Measurements from ENCODE around the gene CALCA. TPM values are rescaled to one million over a fixed set of nuclear protein-coding genes. Genes with fewer than 3 reads are reported as not detected.

The CALCA gene
- polyA plus RNA-seq, 1 donor = 2.0 TPM

DNA sequence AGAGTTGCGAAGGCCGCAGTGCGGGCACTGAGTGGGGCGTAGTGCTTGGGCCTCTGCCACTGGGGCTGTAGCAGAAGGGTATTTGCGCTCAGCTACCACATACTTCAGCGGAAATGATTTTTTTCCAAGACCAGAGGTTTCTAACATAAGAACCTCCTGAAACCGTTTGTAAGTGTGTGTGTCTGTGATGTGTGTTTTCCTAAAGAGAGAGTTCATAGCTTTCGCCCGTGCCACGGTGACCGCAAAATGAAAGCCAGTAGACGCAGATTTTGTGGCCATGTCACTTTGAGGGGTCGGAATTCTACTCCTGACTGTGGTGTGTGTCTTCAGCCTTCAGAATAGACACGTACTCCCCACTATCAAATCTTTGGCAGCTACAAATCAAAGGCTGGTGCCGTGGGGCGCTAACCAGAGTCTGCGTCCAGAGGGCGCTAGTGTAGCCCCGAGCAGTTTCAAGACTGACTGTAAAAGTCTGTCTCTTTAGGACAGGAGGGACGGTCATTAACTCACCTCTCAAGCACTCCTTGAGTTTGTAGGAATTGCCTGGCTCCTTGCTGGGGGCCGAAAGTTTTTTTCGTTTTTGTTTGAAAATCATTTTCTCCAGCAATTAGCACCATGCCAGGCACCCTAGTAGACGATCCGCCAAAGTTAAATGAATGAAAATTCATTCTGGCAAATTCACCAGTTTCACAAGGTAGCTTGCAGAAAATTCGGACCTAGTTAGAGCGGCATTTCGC lies 2.5 kb upstream of the CALCA start:
- WGBS (ENCODE audit: insufficient coverage, low lambda C conversion rate) = no CpG with 5 or more reads among the region's 27 CpGs
- peaks cover 71% of the 10 kb centered on the region for H3K27me3 ChIP-seq (ENCODE audit: control insufficient read depth, insufficient read depth, low read length)
- peak; percentile 15 to 58 for DNase-seq
- H3K9me3 ChIP-seq (ENCODE audit: control insufficient read depth, low read depth, low read length) = no peaks in the 10 kb centered on the region
- H3K27ac ChIP-seq (ENCODE audit: low read length) = no peak overlapping the region
- H3K36me3 ChIP-seq (ENCODE audit: control insufficient read depth, insufficient read depth, low read length) = no peaks in the 10 kb centered on the region
- no peak overlapping the region for H3K4me3 ChIP-seq (ENCODE audit: low read length)
- peaks cover 15% of the 10 kb centered on the region for H3K4me1 ChIP-seq (ENCODE audit: control insufficient read depth, insufficient read depth, low read length)

DNA sequence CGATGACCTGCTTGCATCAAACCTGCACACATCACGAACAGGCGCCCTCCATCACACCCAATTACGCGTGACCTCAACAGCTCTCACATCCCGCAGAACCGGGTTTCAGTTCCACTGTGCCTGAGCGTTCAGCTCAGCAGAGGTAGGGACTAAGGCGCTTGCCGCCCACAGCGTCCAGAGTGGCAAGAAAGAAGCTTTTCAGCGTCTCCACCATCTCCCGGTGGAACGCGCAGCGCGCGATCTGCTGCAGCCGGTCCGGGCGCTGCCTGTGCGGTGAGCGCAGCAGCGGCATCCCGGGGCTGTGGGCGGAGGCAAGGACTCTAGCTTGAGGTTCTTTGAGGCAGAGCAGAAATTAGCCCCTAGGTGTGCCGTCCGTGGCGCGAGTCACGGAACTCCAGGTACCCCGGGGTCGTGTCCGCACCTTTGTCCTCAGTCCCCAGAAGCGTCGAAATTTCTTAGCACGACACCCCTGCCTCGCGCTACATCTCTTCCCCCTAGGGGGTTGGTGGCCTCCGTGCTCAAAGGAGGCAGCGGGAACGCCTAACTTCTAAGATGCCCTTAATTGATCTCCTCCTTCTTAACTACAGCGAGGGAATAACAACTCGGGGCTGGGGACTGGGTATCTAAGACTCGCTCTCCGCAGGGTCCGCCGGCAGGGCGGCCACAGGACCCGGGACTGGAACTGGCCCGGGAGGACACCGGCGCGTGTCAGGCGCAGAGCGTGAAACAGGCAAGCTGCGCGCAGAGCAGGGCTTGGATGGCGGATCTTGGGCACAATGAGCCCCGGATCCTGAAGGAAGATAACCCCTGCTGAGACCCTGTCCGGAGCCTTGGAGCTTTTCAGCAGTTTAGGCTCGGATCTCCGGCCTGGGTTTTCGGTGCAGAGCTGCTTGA lies 1.7 kb upstream of the CALCA start:
- peak in 1 of 2 donors; percentile 30 for DNase-seq
- H3K27me3 ChIP-seq (ENCODE audit: control insufficient read depth, insufficient read depth, low read length) = peaks cover 77% of the 10 kb centered on the region
- H3K9me3 ChIP-seq (ENCODE audit: control insufficient read depth, low read depth, low read length) = no peaks in the 10 kb centered on the region

DNA sequence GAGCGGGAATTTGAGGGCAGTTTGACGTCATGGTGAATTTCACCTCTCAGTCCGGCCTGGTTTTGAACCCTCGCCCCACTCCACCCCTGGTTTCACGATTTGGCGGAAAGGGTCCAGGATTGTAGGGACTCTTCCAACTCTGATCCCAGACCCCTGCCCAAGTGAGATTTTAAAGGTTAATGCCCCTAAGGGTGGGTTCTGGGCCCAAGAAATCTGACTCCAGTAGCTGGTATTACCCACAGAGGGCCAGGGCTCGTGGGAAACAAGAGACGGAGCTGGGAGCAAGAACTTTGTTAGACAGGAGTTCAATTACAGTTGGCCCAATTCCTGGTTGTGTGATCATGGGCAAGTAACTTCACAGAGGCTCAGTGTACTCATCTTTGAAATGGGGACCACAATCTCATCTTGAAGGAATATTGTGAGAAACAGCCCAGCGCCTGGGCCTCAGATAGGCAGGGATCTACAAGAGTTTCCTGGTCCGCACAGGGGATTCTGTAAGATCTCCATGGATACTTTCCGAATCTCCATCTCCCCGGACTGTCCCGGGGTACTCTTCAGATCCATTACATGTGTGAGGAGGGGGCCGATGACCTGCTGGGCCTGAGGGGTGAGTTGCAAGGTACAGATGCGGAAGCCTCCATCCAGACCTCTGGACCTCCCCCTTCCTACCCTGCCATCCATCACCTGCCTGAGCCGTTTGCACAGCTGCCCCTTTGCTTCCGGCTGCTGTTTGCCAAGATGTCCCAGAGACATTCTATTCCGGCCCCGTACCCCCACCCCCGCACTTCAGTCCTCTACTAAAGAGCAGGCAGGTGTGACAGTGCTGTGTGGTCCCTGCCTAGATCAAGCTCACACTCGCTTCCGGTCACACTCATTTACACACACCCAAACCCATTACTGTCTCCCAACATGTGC lies 687 bp upstream of the CALCA start:
- Histone ChIP-seq H3K36me3 (ENCODE audit: control insufficient read depth, insufficient read depth, low read length) (no peaks in the 10 kb centered on the region), H3K4me1 (ENCODE audit: control insufficient read depth, insufficient read depth, low read length) (peaks cover 15% of the 10 kb centered on the region), H3K27me3 (ENCODE audit: control insufficient read depth, insufficient read depth, low read length) (peaks cover 76% of the 10 kb centered on the region), H3K9me3 (ENCODE audit: control insufficient read depth, low read depth, low read length) (no peaks in the 10 kb centered on the region), H3K4me3 (ENCODE audit: low read length) (no peak overlapping the region), H3K27ac (ENCODE audit: low read length) (no peak overlapping the region)
- WGBS (ENCODE audit: insufficient coverage, low lambda C conversion rate) = 0% methylated on average over 2 of the region's 22 CpGs
- DNase-seq = no peak

More for the DNA sequence above, 1.7 kb upstream of the CALCA start:
- H3K27ac ChIP-seq (ENCODE audit: low read length) = no peak overlapping the region
- WGBS (ENCODE audit: insufficient coverage, low lambda C conversion rate) = no CpG with 5 or more reads among the region's 64 CpGs
- H3K4me3 ChIP-seq (ENCODE audit: low read length) = no peak overlapping the region
- no peaks in the 10 kb centered on the region for H3K36me3 ChIP-seq (ENCODE audit: control insufficient read depth, insufficient read depth, low read length)
- peaks cover 15% of the 10 kb centered on the region for H3K4me1 ChIP-seq (ENCODE audit: control insufficient read depth, insufficient read depth, low read length)

DNA sequence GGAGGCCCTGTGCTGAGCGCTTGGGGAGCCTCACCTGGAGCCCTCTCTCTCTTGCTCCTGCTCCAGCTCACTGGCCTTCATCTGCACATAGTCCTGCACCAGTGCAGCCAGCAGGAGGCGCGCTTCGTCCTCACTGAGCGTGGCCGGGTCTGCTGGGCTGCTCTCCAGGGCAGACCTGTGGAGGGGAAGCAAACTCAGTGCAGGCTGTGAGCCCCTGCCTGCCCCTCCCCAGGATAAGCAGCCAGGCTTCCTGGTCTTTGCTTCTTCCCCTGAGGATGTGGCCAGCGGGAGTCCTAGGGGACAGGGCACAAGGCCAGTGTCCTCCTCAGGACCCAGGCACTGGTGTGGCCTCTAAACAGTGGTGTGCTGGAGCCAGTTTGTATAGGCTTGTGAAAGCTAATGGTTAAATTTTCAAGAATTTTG lies 2.2 kb downstream of the CALCA start:
- Histone ChIP-seq H3K36me3 (ENCODE audit: control insufficient read depth, insufficient read depth, low read length) (no peaks in the 10 kb centered on the region), H3K27ac (ENCODE audit: low read length) (no peak overlapping the region), H3K4me3 (ENCODE audit: low read length) (no peak overlapping the region), H3K9me3 (ENCODE audit: control insufficient read depth, low read depth, low read length) (no peaks in the 10 kb centered on the region), H3K27me3 (ENCODE audit: control insufficient read depth, insufficient read depth, low read length) (peaks cover 56% of the 10 kb centered on the region), H3K4me1 (ENCODE audit: control insufficient read depth, insufficient read depth, low read length) (peaks cover 15% of the 10 kb centered on the region)
- 40% methylated on average over 1 of the region's 7 CpGs for WGBS (ENCODE audit: insufficient coverage, low lambda C conversion rate)
- DNase-seq = no peak

DNA sequence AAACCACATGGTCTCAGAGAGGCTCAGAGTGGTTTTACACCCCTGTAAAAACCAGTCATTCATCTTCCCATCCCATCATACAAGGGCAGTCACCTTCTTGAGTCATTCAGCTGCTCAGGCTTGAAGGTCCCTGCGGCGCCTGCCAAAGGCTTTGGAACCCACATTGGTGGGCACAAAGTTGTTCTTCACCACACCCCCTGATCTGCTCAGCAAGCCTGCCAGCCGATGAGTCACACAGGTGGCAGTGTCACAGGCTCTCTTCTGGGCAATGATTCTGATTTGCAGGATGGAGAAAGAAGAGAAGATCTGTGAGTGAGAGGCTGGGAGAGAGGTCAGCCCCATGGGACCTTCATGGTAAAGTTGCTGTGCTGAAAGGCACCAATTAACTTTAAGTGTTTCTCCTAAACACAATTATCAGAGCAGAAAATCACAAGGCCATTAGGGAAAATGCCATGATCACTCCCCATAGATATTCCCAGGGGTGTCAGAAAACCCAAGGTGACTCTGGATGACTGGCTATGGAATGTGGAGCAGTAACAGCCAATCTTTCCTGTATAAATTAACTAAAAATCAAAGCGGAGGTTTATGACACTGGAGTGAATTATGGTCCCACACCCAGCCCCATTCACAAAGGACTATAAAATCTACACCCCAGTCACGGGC lies 4.4 kb downstream of the CALCA start:
- Histone ChIP-seq H3K9me3 (ENCODE audit: control insufficient read depth, low read depth, low read length) (no peaks in the 10 kb centered on the region), H3K36me3 (ENCODE audit: control insufficient read depth, insufficient read depth, low read length) (no peaks in the 10 kb centered on the region), H3K27me3 (ENCODE audit: control insufficient read depth, insufficient read depth, low read length) (peaks cover 34% of the 10 kb centered on the region), H3K4me1 (ENCODE audit: control insufficient read depth, insufficient read depth, low read length) (peaks cover 5% of the 10 kb centered on the region), H3K27ac (ENCODE audit: low read length) (no peak overlapping the region), H3K4me3 (ENCODE audit: low read length) (no peak overlapping the region)
- WGBS (ENCODE audit: insufficient coverage, low lambda C conversion rate) = no CpG with 5 or more reads among the region's 5 CpGs
- DNase-seq = no peak

DNA sequence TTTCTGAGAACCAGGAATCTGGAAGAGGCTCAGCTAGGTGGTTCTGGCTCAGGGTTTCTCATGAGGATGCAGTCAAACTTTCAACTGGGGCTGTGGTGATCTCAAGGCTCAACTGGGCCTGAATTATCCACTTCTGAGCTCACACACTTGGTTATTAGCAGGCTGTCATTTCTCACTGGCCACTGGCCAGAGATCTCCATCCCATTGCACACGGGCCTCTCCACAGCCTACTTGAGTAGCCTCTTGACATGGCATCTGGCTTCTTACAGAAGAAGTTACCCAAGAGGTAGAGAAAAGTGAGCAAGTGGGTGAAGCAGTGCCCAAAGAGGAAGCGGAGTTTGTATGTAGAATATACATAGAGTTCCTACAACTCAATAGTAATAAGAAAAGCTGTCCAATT lies 16.0 kb downstream of the CALCA start:
- Histone ChIP-seq H3K27me3 (ENCODE audit: control insufficient read depth, insufficient read depth, low read length) (no peaks in the 10 kb centered on the region), H3K36me3 (ENCODE audit: control insufficient read depth, insufficient read depth, low read length) (no peaks in the 10 kb centered on the region), H3K9me3 (ENCODE audit: control insufficient read depth, low read depth, low read length) (no peaks in the 10 kb centered on the region), H3K27ac (ENCODE audit: low read length) (no peak overlapping the region), H3K4me1 (ENCODE audit: control insufficient read depth, insufficient read depth, low read length) (no peaks in the 10 kb centered on the region), H3K4me3 (ENCODE audit: low read length) (no peak overlapping the region)
- DNase-seq = no peak
- WGBS (ENCODE audit: insufficient coverage, low lambda C conversion rate) = 90% methylated on average over 1 of the region's 2 CpGs

DNA sequence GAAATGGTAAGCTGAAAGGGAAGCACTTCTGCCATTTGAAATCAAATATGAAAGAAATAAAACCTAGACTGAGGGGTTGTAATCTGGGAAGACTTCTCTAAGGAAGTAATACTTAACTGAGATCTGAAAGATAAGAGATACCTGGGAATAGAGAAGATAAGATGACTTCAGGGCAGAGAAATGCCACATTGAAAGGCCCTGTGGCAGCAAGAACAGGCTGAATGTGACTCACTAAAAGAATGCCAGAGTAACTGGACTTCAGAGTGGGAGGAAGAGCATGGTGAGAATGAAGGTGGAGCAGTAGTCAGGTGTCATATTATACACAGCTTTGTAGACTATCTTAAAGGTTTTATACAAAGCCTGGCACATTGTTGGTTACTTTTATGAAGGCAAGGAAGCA lies 17.6 kb downstream of the CALCA start:
- H3K27ac ChIP-seq (ENCODE audit: low read length) = no peak overlapping the region
- H3K4me1 ChIP-seq (ENCODE audit: control insufficient read depth, insufficient read depth, low read length) = no peaks in the 10 kb centered on the region
- H3K36me3 ChIP-seq (ENCODE audit: control insufficient read depth, insufficient read depth, low read length) = no peaks in the 10 kb centered on the region
- no peaks in the 10 kb centered on the region for H3K27me3 ChIP-seq (ENCODE audit: control insufficient read depth, insufficient read depth, low read length)
- no peak for DNase-seq
- H3K4me3 ChIP-seq (ENCODE audit: low read length) = no peak overlapping the region
- no peaks in the 10 kb centered on the region for H3K9me3 ChIP-seq (ENCODE audit: control insufficient read depth, low read depth, low read length)

DNA sequence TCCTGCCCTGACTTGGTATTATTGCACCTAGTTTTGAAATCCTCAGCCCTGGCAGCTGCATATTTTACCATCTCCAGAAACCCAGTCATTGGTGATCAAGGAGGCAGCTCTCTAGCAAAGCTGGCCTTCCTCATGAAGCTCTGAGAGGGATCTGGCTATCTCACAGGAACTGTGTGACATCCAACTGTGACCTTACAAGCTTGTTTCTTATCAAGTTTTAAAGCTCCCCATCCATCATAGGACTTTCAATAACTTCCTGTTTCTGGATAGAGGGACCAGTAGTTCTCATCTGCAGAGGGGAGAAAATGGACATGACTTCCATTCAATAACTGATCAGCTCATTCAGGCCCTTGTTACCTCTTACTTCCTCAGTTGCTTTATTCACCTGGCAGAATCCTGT lies 18.2 kb downstream of the CALCA start:
- Histone ChIP-seq H3K4me1 (ENCODE audit: control insufficient read depth, insufficient read depth, low read length) (no peaks in the 10 kb centered on the region), H3K9me3 (ENCODE audit: control insufficient read depth, low read depth, low read length) (no peaks in the 10 kb centered on the region), H3K4me3 (ENCODE audit: low read length) (no peak overlapping the region), H3K27ac (ENCODE audit: low read length) (no peak overlapping the region), H3K27me3 (ENCODE audit: control insufficient read depth, insufficient read depth, low read length) (no peaks in the 10 kb centered on the region), H3K36me3 (ENCODE audit: control insufficient read depth, insufficient read depth, low read length) (no peaks in the 10 kb centered on the region)
- DNase-seq = no peak

DNA sequence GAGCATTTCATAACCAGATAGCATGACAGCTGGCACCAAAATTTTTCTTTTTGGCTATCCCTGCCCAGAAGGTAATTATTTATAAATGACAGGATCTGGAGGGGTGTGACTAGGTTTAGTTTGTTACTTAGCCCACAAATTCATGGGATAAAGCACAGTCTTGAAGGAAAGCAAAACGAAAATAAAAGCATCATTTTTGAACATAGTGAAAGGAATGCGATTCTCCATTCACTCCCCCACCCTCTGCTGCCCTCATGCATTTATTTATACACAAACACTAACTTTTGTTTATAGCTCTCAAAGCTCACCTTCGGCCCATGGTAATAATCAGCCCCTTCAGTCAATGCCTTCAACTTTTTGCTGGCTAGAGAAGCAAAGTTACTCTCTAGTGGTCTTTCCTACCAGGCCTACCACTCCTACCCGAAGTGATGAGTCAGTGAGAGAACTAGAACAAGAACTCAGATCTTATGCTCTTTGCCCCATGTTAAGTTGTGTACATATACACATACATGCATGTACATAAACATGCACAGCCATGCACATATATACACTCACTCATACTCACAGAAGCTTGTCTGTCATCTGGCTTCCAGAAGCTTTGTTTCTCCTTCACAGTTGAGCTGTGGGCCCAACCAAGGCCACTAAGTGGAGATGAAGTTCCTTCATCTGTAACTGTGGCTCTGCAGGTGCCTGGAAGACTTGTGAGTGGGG lies 22.6 kb downstream of the CALCA start:
- H3K9me3 ChIP-seq (ENCODE audit: control insufficient read depth, low read depth, low read length) = no peaks in the 10 kb centered on the region
- no peaks in the 10 kb centered on the region for H3K27me3 ChIP-seq (ENCODE audit: control insufficient read depth, insufficient read depth, low read length)
- no peaks in the 10 kb centered on the region for H3K36me3 ChIP-seq (ENCODE audit: control insufficient read depth, insufficient read depth, low read length)
- DNase-seq = no peak
- no peak overlapping the region for H3K27ac ChIP-seq (ENCODE audit: low read length)
- 80% methylated on average over 1 of the region's 4 CpGs for WGBS (ENCODE audit: insufficient coverage, low lambda C conversion rate)
- no peaks in the 10 kb centered on the region for H3K4me1 ChIP-seq (ENCODE audit: control insufficient read depth, insufficient read depth, low read length)
- no peak overlapping the region for H3K4me3 ChIP-seq (ENCODE audit: low read length)
